ENCODE measurements around the gene NGB.
A peak's percentile ranks its signal among the peaks of the same experiment; 100 is the strongest.

The NGB gene

DNA sequence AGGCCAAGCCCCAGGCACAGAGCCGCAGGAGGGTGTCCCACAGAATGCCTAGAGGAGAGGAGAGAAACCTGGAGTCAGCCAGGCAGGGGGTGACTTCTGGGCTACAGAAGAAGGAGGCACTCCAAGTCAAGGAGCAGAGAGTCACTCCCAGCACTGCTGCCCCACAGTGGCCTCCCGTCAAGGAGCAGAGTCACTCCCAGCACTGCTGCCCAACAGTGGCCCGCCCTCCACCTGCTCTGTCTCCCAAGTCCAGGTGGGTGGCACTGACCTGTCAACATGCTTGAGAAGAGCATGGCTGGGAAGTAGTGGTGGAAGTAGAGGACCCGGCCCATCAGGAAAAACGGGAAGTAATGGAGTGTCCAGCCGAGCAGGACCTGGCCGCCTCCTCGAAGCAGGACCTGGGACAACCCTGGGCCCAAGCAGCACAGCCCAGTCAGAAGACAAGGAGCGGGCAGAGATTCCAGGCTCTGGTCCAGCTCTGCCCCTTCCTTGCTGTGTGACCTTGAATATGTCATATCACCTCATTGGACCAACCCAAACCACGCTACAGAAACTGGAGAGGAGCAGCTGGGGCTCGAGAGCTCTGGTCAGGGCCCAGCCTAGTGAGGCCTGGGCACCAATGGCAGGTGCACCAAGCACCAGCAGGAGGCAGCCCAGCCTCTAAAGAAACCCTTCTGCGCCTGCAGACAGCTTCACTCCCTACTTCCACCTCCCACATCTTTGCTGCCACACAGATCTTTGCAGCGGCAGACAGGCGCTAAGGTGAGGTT is 7.6 kb upstream of the NGB start:
- H3K4me1 ChIP-seq (ENCODE audit: insufficient read depth, low read length): no peaks in the 10 kb centered on the region
- no peak overlapping the region for H3K9ac ChIP-seq (ENCODE audit: low read depth, low read length)
- no peaks in the 10 kb centered on the region; the same call in 1 of the 2 replicates for H3K36me3 ChIP-seq (ENCODE audit: insufficient read depth, low read length)
- H3K9me3 ChIP-seq (ENCODE audit: control insufficient read depth, insufficient read depth, low read length): no peaks in the 10 kb centered on the region

- H3K4me1 ChIP-seq (ENCODE audit: insufficient read depth, low read length): no peaks in the 10 kb centered on the region
- H3K36me3 ChIP-seq (ENCODE audit: insufficient read depth, low read length): no peaks in the 10 kb centered on the region; the same call in 1 of the 2 replicates
- no peaks in the 10 kb centered on the region for H3K9me3 ChIP-seq (ENCODE audit: control insufficient read depth, insufficient read depth, low read length)
- H3K9ac ChIP-seq (ENCODE audit: low read depth, low read length): no peak overlapping the region
These were observed 6.0 kb upstream of the NGB start for GRCh38 chr14:77276959-77277358.

DNA sequence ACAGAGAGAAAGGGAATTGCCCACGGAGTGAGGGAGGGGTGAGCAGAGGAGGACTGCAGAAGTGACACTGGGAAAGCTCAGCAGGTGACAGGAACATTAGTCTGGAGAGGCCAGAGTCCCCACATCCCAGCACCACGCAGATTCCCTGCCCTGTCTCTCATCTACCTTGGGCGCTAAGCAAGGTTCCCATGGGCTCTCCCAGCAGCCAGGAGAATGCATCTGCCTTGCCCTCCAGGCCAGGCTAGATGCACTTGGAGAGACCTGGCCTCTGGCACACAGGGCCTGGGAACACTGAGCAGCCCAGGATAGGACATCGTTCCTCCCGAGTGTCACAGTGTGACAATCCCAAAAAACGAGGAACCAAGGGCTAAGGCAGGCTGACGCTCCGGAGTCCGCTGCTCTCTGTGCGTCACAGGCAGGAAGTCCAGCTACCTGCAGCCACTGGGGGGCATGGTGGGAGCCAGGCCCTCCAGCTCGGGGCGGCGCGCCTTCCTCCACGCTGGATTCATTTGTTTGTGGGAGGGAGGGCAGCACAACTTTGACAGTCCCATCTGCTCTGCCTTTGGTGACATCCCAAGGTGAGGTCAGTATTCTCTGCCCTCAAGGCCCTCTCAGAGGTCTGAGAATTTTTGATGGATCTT is 5.4 kb upstream of the NGB start:
- Histone ChIP-seq H3K36me3 (ENCODE audit: insufficient read depth, low read length) (no peaks in the 10 kb centered on the region), H3K4me1 (ENCODE audit: insufficient read depth, low read length) (no peaks in the 10 kb centered on the region), H3K9ac (ENCODE audit: low read depth, low read length) (no peak overlapping the region), H3K9me3 (ENCODE audit: control insufficient read depth, insufficient read depth, low read length) (no peaks in the 10 kb centered on the region)

DNA sequence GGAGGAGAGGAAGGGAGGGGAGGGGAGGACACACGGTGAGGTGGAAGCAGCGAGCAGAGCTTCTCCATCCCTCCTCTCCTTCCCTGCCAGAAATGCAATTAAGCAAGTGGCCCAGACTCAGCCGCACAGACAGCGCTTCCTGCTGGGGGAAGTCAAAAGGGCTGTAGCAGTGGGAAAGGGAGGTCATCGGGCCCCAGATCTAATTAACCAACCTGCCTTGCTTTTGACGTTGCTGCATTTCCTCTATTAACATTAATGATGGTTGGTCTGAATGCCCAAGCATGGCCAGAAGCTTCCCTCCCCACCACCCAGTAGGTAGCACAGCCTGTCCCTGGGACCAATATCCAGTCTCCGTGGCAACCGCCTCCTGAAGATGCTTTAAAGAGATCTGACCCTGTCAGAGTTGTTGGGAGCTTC is 4.6 kb upstream of the NGB start:
- Histone ChIP-seq H3K4me1 (ENCODE audit: insufficient read depth, low read length) (no peaks in the 10 kb centered on the region), H3K9me3 (ENCODE audit: control insufficient read depth, insufficient read depth, low read length) (no peaks in the 10 kb centered on the region), H3K9ac (ENCODE audit: low read depth, low read length) (no peak overlapping the region), H3K36me3 (ENCODE audit: insufficient read depth, low read length) (no peaks in the 10 kb centered on the region)

- Histone ChIP-seq H3K9me3 (ENCODE audit: control insufficient read depth, insufficient read depth, low read length) (no peaks in the 10 kb centered on the region), H3K36me3 (ENCODE audit: insufficient read depth, low read length) (no peaks in the 10 kb centered on the region), H3K9ac (ENCODE audit: low read depth, low read length) (no peak overlapping the region), H3K4me1 (ENCODE audit: insufficient read depth, low read length) (no peaks in the 10 kb centered on the region)
These were observed 4.1 kb upstream of the NGB start for GRCh38 chr14:77275041-77275580.

DNA sequence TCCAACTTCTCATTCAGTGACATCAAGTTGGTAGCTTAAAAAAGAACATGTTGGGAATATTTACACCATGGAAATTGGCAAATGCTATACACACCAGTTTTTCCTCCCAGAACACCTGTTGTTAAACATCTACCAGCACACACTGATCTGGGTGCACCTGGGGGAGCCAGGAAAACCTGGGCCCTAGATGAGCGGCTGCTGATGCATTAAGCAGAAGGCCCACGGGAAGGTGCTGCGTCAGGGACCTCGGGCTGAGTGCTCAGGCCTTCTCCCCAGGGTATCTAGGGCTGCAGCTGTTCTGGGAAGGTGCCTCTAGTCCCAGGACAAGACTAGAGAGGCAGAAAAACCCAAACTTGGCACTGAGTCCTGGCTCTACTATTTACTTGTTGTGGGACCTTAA is 2.8 kb upstream of the NGB start:
- H3K9me3 ChIP-seq (ENCODE audit: control insufficient read depth, insufficient read depth, low read length): no peaks in the 10 kb centered on the region
- H3K9ac ChIP-seq (ENCODE audit: low read depth, low read length): no peak overlapping the region
- H3K4me1 ChIP-seq (ENCODE audit: insufficient read depth, low read length): no peaks in the 10 kb centered on the region
- H3K36me3 ChIP-seq (ENCODE audit: insufficient read depth, low read length): no peaks in the 10 kb centered on the region

DNA sequence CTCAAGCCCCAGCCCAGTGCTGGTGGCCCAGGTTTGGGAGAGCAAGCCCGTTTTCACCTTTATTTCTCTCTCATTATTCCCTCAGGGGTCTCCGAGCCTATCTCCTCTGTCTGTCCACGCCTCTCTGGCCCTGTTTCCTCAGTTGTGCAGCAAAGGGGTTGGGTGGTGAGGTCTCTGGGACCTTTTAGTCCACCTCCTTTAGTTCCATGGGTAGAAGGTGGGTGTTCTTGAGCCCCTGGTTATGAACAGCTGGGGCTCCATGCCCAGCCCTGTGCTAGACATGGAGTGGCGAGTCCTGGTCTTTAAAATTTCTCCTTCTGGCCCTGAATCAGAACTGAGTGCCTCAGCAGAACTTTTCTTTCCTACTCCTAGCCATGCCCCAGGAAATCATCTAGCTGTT is 1.3 kb upstream of the NGB start:
- no peaks in the 10 kb centered on the region for H3K36me3 ChIP-seq (ENCODE audit: insufficient read depth, low read length)
- H3K9me3 ChIP-seq (ENCODE audit: control insufficient read depth, insufficient read depth, low read length): no peaks in the 10 kb centered on the region
- H3K4me1 ChIP-seq (ENCODE audit: insufficient read depth, low read length): no peaks in the 10 kb centered on the region
- no peak overlapping the region for H3K9ac ChIP-seq (ENCODE audit: low read depth, low read length)

DNA sequence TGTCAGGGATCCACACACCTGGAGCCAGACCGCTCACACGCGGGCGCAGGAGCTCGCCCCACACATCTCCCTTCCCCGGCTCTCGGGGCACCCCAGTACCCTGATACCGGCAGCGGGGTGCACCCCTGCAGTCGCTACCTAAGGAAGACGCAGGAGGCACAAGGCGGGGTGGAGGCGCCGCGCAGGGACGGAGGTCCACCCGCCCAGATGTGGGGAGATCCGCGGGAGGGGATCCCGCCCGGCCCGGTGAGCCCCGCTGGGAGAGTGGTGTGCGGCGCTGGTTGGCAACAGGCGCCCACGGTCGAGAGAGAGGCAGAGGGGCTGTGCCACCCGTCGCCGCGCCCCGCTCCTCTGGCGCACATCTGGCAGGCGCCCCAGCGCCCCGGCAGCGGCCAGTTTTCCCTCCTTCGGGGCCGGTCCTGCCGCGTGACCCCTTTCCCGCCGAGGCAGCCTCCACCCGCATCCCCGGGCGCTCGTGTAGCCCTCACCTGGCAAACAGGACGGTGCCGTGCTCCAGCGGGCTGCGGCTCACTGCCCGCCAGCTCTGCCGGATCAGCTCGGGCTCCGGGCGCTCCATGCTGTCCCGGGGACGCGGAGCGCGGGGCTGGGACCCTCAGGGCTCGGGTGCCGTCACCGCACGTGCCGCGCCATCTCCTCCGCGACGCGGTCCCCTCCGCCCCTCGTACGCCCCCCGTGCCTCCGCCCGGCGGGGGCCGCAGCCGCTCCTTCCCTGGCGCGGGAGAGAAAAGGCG is 469 bp downstream of the NGB start:
- no peaks in the 10 kb centered on the region for H3K4me1 ChIP-seq (ENCODE audit: insufficient read depth, low read length)
- no peaks in the 10 kb centered on the region for H3K36me3 ChIP-seq (ENCODE audit: insufficient read depth, low read length)
- H3K9ac ChIP-seq (ENCODE audit: low read depth, low read length): peak overlapping the region; percentile 42; the same call in 1 of the 2 replicates
- H3K9me3 ChIP-seq (ENCODE audit: control insufficient read depth, insufficient read depth, low read length): no peaks in the 10 kb centered on the region

- Histone ChIP-seq H3K9ac (ENCODE audit: low read depth, low read length) (no peak overlapping the region), H3K4me1 (ENCODE audit: insufficient read depth, low read length) (no peaks in the 10 kb centered on the region), H3K9me3 (ENCODE audit: control insufficient read depth, insufficient read depth, low read length) (no peaks in the 10 kb centered on the region), H3K36me3 (ENCODE audit: insufficient read depth, low read length) (no peaks in the 10 kb centered on the region)
These were observed 1.9 kb downstream of the NGB start for GRCh38 chr14:77268989-77269600.

- H3K9ac ChIP-seq (ENCODE audit: low read depth, low read length): no peak overlapping the region
- no peaks in the 10 kb centered on the region for H3K36me3 ChIP-seq (ENCODE audit: insufficient read depth, low read length)
- no peaks in the 10 kb centered on the region for H3K9me3 ChIP-seq (ENCODE audit: control insufficient read depth, insufficient read depth, low read length)
- no peaks in the 10 kb centered on the region for H3K4me1 ChIP-seq (ENCODE audit: insufficient read depth, low read length)
These were observed 2.9 kb downstream of the NGB start for GRCh38 chr14:77267937-77268699.

- H3K9me3 ChIP-seq (ENCODE audit: control insufficient read depth, insufficient read depth, low read length): no peaks in the 10 kb centered on the region
- no peaks in the 10 kb centered on the region for H3K36me3 ChIP-seq (ENCODE audit: insufficient read depth, low read length)
- H3K4me1 ChIP-seq (ENCODE audit: insufficient read depth, low read length): no peaks in the 10 kb centered on the region
- H3K9ac ChIP-seq (ENCODE audit: low read depth, low read length): no peak overlapping the region
These were observed 4.7 kb downstream of the NGB start for GRCh38 chr14:77266336-77266735.

DNA sequence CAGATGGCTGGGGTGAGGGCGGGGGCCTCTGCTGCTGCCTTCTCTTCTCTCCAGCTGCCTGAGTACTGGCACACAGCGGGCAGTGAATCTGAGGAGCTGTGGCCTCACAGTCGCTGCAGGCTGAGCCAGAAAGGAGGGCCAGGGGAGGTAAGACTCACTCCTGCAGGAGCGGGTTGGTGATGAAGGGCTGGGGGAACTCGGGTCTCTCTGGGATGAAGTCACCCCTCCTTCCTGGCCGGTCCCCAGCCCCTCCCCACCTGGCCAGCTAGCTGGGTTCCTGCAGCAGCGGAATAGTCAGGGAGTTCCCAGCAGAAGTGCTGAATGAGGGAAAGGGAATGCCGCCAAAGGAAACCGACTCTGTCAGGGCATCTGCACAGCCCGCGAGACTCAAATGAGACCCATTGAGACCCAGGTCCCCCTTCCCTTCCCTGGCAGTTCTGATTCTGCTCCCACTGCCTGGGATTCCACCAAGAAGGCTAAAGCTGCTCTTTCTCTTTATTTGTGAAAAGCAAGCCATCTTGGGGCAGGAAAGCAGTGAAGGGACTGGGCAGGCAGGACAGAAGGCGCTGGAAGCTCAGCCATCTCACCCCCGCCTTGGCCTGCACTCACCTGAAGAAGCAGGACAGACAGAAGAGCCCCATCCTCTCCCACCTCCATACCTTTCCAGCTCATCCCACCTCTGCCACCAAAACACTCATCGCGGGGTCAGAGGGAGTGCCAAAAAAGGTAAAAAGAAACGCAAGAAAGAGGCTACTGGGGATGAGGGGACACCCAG is 5.3 kb downstream of the NGB start:
- Histone ChIP-seq H3K9me3 (ENCODE audit: control insufficient read depth, insufficient read depth, low read length) (no peaks in the 10 kb centered on the region), H3K4me1 (ENCODE audit: insufficient read depth, low read length) (no peaks in the 10 kb centered on the region), H3K36me3 (ENCODE audit: insufficient read depth, low read length) (no peaks in the 10 kb centered on the region), H3K9ac (ENCODE audit: low read depth, low read length) (no peak overlapping the region)

- Histone ChIP-seq H3K9ac (ENCODE audit: low read depth, low read length) (no peak overlapping the region), H3K36me3 (ENCODE audit: insufficient read depth, low read length) (no peaks in the 10 kb centered on the region), H3K4me1 (ENCODE audit: insufficient read depth, low read length) (no peaks in the 10 kb centered on the region), H3K9me3 (ENCODE audit: control insufficient read depth, insufficient read depth, low read length) (no peaks in the 10 kb centered on the region)
These were observed 5.9 kb downstream of the NGB start for GRCh38 chr14:77265187-77265515.

Data from ES-I3 (cell line).